ENCODE data around the gene C4orf50.

The C4orf50 gene

DNA sequence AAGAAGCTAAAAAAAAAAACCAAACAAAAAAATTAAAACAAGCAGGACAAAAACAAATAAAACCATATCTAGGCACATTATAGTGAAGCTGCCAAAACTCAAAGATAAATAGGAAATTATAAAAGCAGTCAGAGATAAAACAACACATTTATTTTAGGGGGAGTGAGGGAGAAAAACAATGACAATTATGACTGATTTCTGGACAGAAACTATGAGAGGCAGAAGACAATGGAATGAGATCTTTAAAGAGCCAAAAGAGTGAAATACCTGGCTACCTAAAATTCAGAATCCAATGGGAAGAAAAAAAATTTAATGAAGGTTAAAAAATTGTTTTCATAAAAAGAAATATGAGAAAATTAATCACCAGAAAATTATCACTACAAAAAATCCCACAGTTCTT, 33.4 kb downstream of the C4orf50 start:
- H3K27me3 ChIP-seq (ENCODE audit: control insufficient read depth, insufficient read depth, low read length), result no peaks in the 10 kb centered on the region
- H3K9ac ChIP-seq (ENCODE audit: low read length), result no peak overlapping the region
- no peak overlapping the region for H3K4me3 ChIP-seq (ENCODE audit: low read length)
- H3K36me3 ChIP-seq (ENCODE audit: control insufficient read depth, insufficient read depth, low read length), result no peaks in the 10 kb centered on the region
- no peaks in the 10 kb centered on the region for H3K4me1 ChIP-seq (ENCODE audit: control insufficient read depth, insufficient read depth, low read length)
- no peaks in the 10 kb centered on the region for H3K9me3 ChIP-seq (ENCODE audit: control insufficient read depth, low read length)

- H3K36me3 ChIP-seq (ENCODE audit: control insufficient read depth, insufficient read depth, low read length), result no peaks in the 10 kb centered on the region
- H3K9ac ChIP-seq (ENCODE audit: low read length), result no peak overlapping the region
- no peaks in the 10 kb centered on the region for H3K27me3 ChIP-seq (ENCODE audit: control insufficient read depth, insufficient read depth, low read length)
- no peak overlapping the region for H3K4me3 ChIP-seq (ENCODE audit: low read length)
- H3K9me3 ChIP-seq (ENCODE audit: control insufficient read depth, low read length), result no peaks in the 10 kb centered on the region
- no peaks in the 10 kb centered on the region for H3K4me1 ChIP-seq (ENCODE audit: control insufficient read depth, insufficient read depth, low read length)
Measured at GRCh38 chr4:5982156-5982973, 35.9 kb downstream of the C4orf50 start.

- Histone ChIP-seq H3K36me3 (ENCODE audit: control insufficient read depth, insufficient read depth, low read length) (no peaks in the 10 kb centered on the region), H3K9me3 (ENCODE audit: control insufficient read depth, low read length) (no peaks in the 10 kb centered on the region), H3K9ac (ENCODE audit: low read length) (no peak overlapping the region), H3K4me1 (ENCODE audit: control insufficient read depth, insufficient read depth, low read length) (no peaks in the 10 kb centered on the region), H3K27me3 (ENCODE audit: control insufficient read depth, insufficient read depth, low read length) (no peaks in the 10 kb centered on the region), H3K4me3 (ENCODE audit: low read length) (no peak overlapping the region)
Measured at GRCh38 chr4:5980436-5981155, 37.6 kb downstream of the C4orf50 start.

- no peaks in the 10 kb centered on the region for H3K4me1 ChIP-seq (ENCODE audit: control insufficient read depth, insufficient read depth, low read length)
- H3K9me3 ChIP-seq (ENCODE audit: control insufficient read depth, low read length), result no peaks in the 10 kb centered on the region
- H3K9ac ChIP-seq (ENCODE audit: low read length), result no peak overlapping the region
- H3K4me3 ChIP-seq (ENCODE audit: low read length), result no peak overlapping the region
- no peaks in the 10 kb centered on the region for H3K36me3 ChIP-seq (ENCODE audit: control insufficient read depth, insufficient read depth, low read length)
- no peaks in the 10 kb centered on the region for H3K27me3 ChIP-seq (ENCODE audit: control insufficient read depth, insufficient read depth, low read length)
Measured at GRCh38 chr4:5979981-5980380, 38.2 kb downstream of the C4orf50 start.

DNA sequence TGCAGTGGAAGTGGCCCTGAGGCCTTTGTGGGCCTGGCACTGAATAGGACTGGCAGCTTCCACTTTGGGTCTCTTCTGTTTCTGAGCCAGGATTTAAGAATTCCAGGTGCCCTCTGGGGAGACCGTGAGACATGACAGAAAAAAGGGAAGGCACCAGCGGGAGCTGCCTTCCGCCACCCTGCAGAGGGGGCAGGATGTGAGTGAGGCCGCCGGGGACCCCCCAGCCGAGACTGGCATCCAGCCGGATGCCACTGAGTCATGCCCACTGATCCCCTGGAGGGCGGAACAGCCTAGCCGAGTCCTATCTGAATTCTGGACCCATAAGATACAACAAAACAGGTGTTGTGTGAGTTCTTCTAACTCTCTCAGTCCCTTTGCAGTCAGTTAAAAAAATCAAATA, 41.3 kb downstream of the C4orf50 start:
- Histone ChIP-seq H3K36me3 (ENCODE audit: control insufficient read depth, insufficient read depth, low read length) (no peaks in the 10 kb centered on the region), H3K4me3 (ENCODE audit: low read length) (no peak overlapping the region), H3K9me3 (ENCODE audit: control insufficient read depth, low read length) (no peaks in the 10 kb centered on the region), H3K9ac (ENCODE audit: low read length) (no peak overlapping the region), H3K27me3 (ENCODE audit: control insufficient read depth, insufficient read depth, low read length) (no peaks in the 10 kb centered on the region), H3K4me1 (ENCODE audit: control insufficient read depth, insufficient read depth, low read length) (no peaks in the 10 kb centered on the region)

- H3K4me1 ChIP-seq (ENCODE audit: control insufficient read depth, insufficient read depth, low read length), result no peaks in the 10 kb centered on the region
- no peaks in the 10 kb centered on the region for H3K9me3 ChIP-seq (ENCODE audit: control insufficient read depth, low read length)
- H3K36me3 ChIP-seq (ENCODE audit: control insufficient read depth, insufficient read depth, low read length), result no peaks in the 10 kb centered on the region
- no peak overlapping the region for H3K4me3 ChIP-seq (ENCODE audit: low read length)
- no peak overlapping the region for H3K9ac ChIP-seq (ENCODE audit: low read length)
- no peaks in the 10 kb centered on the region for H3K27me3 ChIP-seq (ENCODE audit: control insufficient read depth, insufficient read depth, low read length)
Measured at GRCh38 chr4:5976431-5976830, 41.8 kb downstream of the C4orf50 start.

- no peaks in the 10 kb centered on the region for H3K9me3 ChIP-seq (ENCODE audit: control insufficient read depth, low read length)
- no peak overlapping the region for H3K4me3 ChIP-seq (ENCODE audit: low read length)
- no peaks in the 10 kb centered on the region for H3K4me1 ChIP-seq (ENCODE audit: control insufficient read depth, insufficient read depth, low read length)
- no peaks in the 10 kb centered on the region for H3K36me3 ChIP-seq (ENCODE audit: control insufficient read depth, insufficient read depth, low read length)
- no peaks in the 10 kb centered on the region for H3K27me3 ChIP-seq (ENCODE audit: control insufficient read depth, insufficient read depth, low read length)
- H3K9ac ChIP-seq (ENCODE audit: low read length), result no peak overlapping the region
Measured at GRCh38 chr4:5974321-5974720, 43.9 kb downstream of the C4orf50 start.

DNA sequence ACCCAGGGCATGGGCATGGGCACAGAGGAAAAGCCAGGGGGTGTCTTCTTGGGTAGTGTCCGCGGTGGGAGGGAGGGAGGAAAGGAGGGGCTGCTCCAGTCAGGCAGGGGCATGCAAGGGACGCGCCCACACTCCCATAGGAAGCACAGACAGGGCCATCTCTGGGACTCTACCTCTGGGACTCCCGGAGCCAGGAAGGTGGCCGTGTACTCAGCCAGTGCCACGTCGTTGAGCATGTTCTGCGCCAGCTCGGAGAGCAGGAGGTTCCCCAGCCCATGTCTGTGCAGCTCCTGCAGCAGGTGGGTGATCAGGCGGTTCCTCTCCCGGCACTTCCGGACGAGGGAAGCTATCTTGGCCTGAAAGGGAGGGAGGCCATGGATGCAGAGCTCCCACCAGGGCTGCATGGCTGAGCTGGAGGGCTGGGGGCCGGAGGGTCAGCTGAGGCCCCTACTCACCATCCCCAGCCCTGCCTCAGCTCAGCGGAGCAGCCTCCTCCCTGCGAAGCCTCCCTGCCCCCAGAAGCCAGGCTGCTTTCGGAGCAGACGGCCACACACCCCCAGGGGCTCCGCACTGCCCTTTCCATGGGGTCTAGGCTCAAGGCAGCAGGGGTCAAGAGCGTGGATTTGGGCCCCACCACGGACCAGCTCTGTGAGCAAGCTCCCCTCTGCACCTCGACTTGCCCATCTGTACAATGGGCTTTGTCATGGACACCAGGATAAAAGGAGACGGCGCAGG, 44.6 kb downstream of the C4orf50 start:
- Histone ChIP-seq H3K36me3 (ENCODE audit: control insufficient read depth, insufficient read depth, low read length) (no peaks in the 10 kb centered on the region), H3K4me3 (ENCODE audit: low read length) (no peak overlapping the region), H3K9ac (ENCODE audit: low read length) (no peak overlapping the region), H3K4me1 (ENCODE audit: control insufficient read depth, insufficient read depth, low read length) (no peaks in the 10 kb centered on the region), H3K9me3 (ENCODE audit: control insufficient read depth, low read length) (no peaks in the 10 kb centered on the region), H3K27me3 (ENCODE audit: control insufficient read depth, insufficient read depth, low read length) (no peaks in the 10 kb centered on the region)

GRCh38 chr4:5973033-5973432, 45.2 kb downstream of the C4orf50 start:
- H3K36me3 ChIP-seq (ENCODE audit: control insufficient read depth, insufficient read depth, low read length), result no peaks in the 10 kb centered on the region
- no peaks in the 10 kb centered on the region for H3K4me1 ChIP-seq (ENCODE audit: control insufficient read depth, insufficient read depth, low read length)
- H3K9me3 ChIP-seq (ENCODE audit: control insufficient read depth, low read length), result no peaks in the 10 kb centered on the region
- H3K4me3 ChIP-seq (ENCODE audit: low read length), result no peak overlapping the region
- no peaks in the 10 kb centered on the region for H3K27me3 ChIP-seq (ENCODE audit: control insufficient read depth, insufficient read depth, low read length)
- no peak overlapping the region for H3K9ac ChIP-seq (ENCODE audit: low read length)

- H3K4me1 ChIP-seq (ENCODE audit: control insufficient read depth, insufficient read depth, low read length), result no peaks in the 10 kb centered on the region
Measured at GRCh38 chr4:5972571-5972970, 45.7 kb downstream of the C4orf50 start.

DNA sequence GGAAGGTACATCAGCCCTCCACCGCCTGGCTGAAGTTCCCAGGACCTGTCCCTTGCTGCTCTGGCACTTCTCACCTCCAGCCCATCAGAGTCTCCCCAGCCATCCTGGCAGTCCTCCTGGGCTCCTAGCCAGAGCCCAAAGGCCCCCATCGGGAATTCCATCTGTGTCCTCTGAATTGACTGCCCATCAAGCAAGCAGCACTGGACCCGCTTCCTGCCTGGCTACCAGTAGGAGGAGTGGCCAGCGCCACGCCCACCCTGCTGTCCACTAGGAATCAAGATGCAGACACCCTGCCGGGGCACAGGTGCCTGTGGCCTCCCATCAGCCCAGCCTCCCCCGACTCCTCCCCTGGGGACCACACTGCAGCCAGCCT, 47.2 kb downstream of the C4orf50 start:
- no peaks in the 10 kb centered on the region for H3K36me3 ChIP-seq (ENCODE audit: control insufficient read depth, insufficient read depth, low read length)
- H3K9ac ChIP-seq (ENCODE audit: low read length), result no peak overlapping the region
- H3K4me1 ChIP-seq (ENCODE audit: control insufficient read depth, insufficient read depth, low read length), result no peaks in the 10 kb centered on the region
- no peak overlapping the region for H3K4me3 ChIP-seq (ENCODE audit: low read length)
- H3K9me3 ChIP-seq (ENCODE audit: control insufficient read depth, low read length), result no peaks in the 10 kb centered on the region
- no peaks in the 10 kb centered on the region for H3K27me3 ChIP-seq (ENCODE audit: control insufficient read depth, insufficient read depth, low read length)

More at GRCh38 chr4:5972571-5972970, 45.7 kb downstream of the C4orf50 start:
- Histone ChIP-seq H3K9ac (ENCODE audit: low read length) (no peak overlapping the region), H3K4me3 (ENCODE audit: low read length) (no peak overlapping the region), H3K27me3 (ENCODE audit: control insufficient read depth, insufficient read depth, low read length) (no peaks in the 10 kb centered on the region), H3K9me3 (ENCODE audit: control insufficient read depth, low read length) (no peaks in the 10 kb centered on the region), H3K36me3 (ENCODE audit: control insufficient read depth, insufficient read depth, low read length) (no peaks in the 10 kb centered on the region)
